ENCODE results near the gene NRARP. TPM values are rescaled to one million over a fixed set of nuclear protein-coding genes. Genes with fewer than 3 reads are reported as not detected.
A peak's percentile ranks its signal among the peaks of the same experiment; 100 is the strongest.

Gene NRARP
- total RNA-seq, 6 experiments from 2014 or later, result 0.57 to 2.3 (median 0.98) TPM

GRCh38 chr9:137273611-137274320 is 28.3 kb downstream of the NRARP start:
- intact Hi-C loops (cut with DNase I), result no loop called here
- H3K4me1 ChIP-seq, result peaks cover 0 to 16% (median 10%) of the 10 kb centered on the region in 4 donors
- 38% methylated on average over 3 of the region's 15 CpGs for WGBS (ENCODE audit: insufficient coverage, low coverage, low lambda C conversion rate, missing lambda C conversion rate)
- ATAC-seq (peak in 3 of 4 donors; percentile 2 to 30 (median 19)), DNase-seq (peak; percentile 56 to 82 (median 64))
- no peak overlapping the region for H3K27ac ChIP-seq
- no peaks in the 10 kb centered on the region for H3K9me3 ChIP-seq
- TF ChIP-seq CTCF (IDR thresholded peaks at IDR 0.05), result no peak
- TF ChIP-seq POLR2A (IDR thresholded peaks at IDR 0.05), result no peak
- peaks cover 0 to 10% (median 0%) of the 10 kb centered on the region in 4 donors for H3K36me3 ChIP-seq
- H3K27me3 ChIP-seq, result no peaks in the 10 kb centered on the region
- H3K4me3 ChIP-seq, result no peak overlapping the region

GRCh38 chr9:137273095-137273490 is 29.0 kb downstream of the NRARP start:
- Histone ChIP-seq H3K4me3 (no peak overlapping the region), H3K9me3 (no peaks in the 10 kb centered on the region), H3K4me1 (peaks cover 0 to 23% (median 12%) of the 10 kb centered on the region in 4 donors), H3K27ac (no peak overlapping the region), H3K36me3 (peaks cover 0 to 10% (median 0%) of the 10 kb centered on the region in 4 donors), H3K27me3 (no peaks in the 10 kb centered on the region)
- DNase-seq, result peak in 1 of 3 donors; percentile 50
- TF ChIP-seq CTCF (IDR thresholded peaks at IDR 0.05) (no peak), POLR2A (IDR thresholded peaks at IDR 0.05) (no peak)
- intact Hi-C loops (cut with DNase I), result no loop called here
- WGBS (ENCODE audit: insufficient coverage, low coverage, low lambda C conversion rate, missing lambda C conversion rate), result no CpG with 5 or more reads among the region's 13 CpGs
- no peak for ATAC-seq

- Histone ChIP-seq H3K27ac (no peak overlapping the region), H3K9me3 (no peaks in the 10 kb centered on the region)
- DNase-seq, result no peak
Measured at GRCh38 chr9:137272241-137273094, 29.6 kb downstream of the NRARP start.

GRCh38 chr9:137271696-137272076 is 30.4 kb downstream of the NRARP start:
- ATAC-seq (no peak), DNase-seq (no peak)
- TF ChIP-seq POLR2A (IDR thresholded peaks at IDR 0.05) (no peak), CTCF (IDR thresholded peaks at IDR 0.05) (no peak)
- Histone ChIP-seq H3K36me3 (peaks cover 0 to 10% (median 2%) of the 10 kb centered on the region in 4 donors), H3K4me3 (no peak overlapping the region), H3K27ac (no peak overlapping the region), H3K27me3 (no peaks in the 10 kb centered on the region), H3K4me1 (peaks cover 0 to 28% (median 12%) of the 10 kb centered on the region in 4 donors), H3K9me3 (no peaks in the 10 kb centered on the region)
- intact Hi-C loops (cut with DNase I), result no loop called here
- WGBS (ENCODE audit: insufficient coverage, low coverage, low lambda C conversion rate, missing lambda C conversion rate), result 63% methylated on average over 1 of the region's 3 CpGs

More at GRCh38 chr9:137272241-137273094, 29.6 kb downstream of the NRARP start:
- peaks cover 0 to 10% (median 0%) of the 10 kb centered on the region in 4 donors for H3K36me3 ChIP-seq
- H3K4me3 ChIP-seq, result no peak overlapping the region
- no peak for ATAC-seq
- H3K27me3 ChIP-seq, result no peaks in the 10 kb centered on the region
- TF ChIP-seq POLR2A (IDR thresholded peaks at IDR 0.05) (no peak), CTCF (IDR thresholded peaks at IDR 0.05) (no peak)
- intact Hi-C loops (cut with DNase I), result no loop called here
- no CpG with 5 or more reads among the region's 39 CpGs for WGBS (ENCODE audit: insufficient coverage, low coverage, low lambda C conversion rate, missing lambda C conversion rate)
- H3K4me1 ChIP-seq, result peaks cover 0 to 28% (median 12%) of the 10 kb centered on the region in 4 donors
